ENCODE measurements around the gene MND1.

Gene MND1, protein sequence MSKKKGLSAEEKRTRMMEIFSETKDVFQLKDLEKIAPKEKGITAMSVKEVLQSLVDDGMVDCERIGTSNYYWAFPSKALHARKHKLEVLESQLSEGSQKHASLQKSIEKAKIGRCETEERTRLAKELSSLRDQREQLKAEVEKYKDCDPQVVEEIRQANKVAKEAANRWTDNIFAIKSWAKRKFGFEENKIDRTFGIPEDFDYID

DNA sequence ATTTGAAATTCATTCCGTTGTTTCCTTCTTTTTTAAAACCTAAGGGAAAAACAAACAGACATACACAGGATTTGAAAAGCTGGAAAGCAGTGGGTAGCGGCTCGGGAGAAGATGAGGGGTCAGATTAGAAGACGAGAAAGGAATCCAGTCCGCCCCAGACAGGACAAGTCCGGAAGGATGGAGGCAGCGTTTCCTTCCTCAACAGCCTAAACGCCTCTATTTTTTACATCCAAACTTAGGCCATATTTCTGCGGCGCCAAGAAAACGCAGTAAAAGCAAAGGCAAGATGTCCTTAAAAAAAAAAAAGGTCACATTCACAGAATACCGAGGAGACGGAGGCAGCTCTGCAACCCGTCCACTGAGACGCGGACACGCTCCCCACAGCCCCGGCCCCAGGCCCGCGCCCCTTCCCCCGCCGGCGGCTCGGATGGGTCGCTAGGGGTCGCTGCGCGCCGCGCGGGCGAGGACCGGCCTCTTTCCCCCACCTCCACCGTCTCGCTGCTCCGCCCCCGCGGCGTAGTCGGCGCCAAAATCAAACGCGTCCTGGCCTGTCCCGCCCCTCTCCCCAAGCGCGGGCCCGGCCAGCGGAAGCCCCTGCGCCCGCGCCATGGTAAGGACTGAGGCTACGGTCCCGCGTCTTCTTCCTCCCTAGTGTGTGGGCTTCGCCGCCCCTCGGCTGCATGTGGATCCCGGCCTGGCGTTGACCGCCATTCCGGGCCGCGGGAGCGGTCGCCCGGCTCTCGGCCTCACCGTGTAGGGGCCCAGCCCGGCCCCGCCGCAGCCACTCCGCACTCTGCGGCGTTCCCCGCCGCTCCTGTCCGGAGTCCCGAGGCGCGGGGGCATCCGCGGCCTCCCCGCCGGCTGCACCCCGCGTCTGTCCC lies at the start of gene MND1:
TSS of gene MND1 (plus strand) at position 558 of the 881 bp plus-strand sequence. CDS start at position 608, 50 bp downstream.
- CTCF ChIA-PET, result interaction anchor here (0.5 to 1.7 kb wide), 7 partner anchors 23 to 406 kb away, joined by 3 to 9 read pairs (median 3); no protein-coding TSS in a partner anchor
- H3K27ac ChIP-seq, result peak within 1 kb of the TSS; percentile 89
- POLR2A ChIA-PET (ENCODE audit: low non-redundant PET), result no interaction called here

DNA sequence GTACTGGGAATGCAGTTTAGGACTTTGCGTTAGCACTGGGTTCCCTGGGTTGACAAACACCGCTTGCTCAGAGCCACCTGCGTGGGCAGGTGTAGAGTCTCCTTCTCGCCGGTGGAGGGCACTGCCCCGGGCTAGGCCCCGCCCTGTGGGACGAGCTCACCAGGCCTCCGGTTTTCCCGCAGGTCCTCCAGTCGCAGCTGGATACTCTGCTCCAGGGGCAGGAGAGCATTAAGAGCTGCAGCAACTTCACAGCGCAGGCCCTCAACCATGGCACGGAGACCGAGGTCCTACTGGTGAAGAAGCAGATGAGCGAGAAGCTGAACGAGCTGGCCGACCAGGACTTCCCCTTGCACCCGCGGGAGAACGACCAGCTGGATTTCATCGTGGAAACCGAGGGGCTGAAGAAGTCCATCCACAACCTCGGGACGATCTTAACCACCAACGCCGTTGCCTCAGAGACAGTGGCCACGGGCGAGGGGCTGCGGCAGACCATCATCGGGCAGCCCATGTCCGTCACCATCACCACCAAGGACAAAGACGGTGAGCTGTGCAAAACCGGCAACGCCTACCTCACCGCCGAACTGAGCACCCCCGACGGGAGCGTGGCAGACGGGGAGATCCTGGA lies 49.2 kb upstream of the MND1 start:
- peak; percentile 12 for DNase-seq (ENCODE audit: low spot score)
- ChIA-PET POLR2A (ENCODE audit: low non-redundant PET) (no interaction called here), CTCF (interaction anchor here (0.7 to 0.8 kb wide), 2 partner anchors 10 to 142 kb away, joined by 3 to 4 read pairs; no protein-coding TSS in a partner anchor)
- TF ChIP-seq, protein P1, sequence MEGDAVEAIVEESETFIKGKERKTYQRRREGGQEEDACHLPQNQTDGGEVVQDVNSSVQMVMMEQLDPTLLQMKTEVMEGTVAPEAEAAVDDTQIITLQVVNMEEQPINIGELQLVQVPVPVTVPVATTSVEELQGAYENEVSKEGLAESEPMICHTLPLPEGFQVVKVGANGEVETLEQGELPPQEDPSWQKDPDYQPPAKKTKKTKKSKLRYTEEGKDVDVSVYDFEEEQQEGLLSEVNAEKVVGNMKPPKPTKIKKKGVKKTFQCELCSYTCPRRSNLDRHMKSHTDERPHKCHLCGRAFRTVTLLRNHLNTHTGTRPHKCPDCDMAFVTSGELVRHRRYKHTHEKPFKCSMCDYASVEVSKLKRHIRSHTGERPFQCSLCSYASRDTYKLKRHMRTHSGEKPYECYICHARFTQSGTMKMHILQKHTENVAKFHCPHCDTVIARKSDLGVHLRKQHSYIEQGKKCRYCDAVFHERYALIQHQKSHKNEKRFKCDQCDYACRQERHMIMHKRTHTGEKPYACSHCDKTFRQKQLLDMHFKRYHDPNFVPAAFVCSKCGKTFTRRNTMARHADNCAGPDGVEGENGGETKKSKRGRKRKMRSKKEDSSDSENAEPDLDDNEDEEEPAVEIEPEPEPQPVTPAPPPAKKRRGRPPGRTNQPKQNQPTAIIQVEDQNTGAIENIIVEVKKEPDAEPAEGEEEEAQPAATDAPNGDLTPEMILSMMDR (conservative IDR thresholded peaks at IDR 0.05; ENCODE audit: low read depth), result no peak
- H3K27ac ChIP-seq, result peak overlapping the region; percentile 53; the same call in 1 of the 2 replicates

More for the DNA sequence above, at the start of gene MND1:
- DNase-seq (ENCODE audit: low spot score), result peak; percentile 90
- TF ChIP-seq, protein P1 (conservative IDR thresholded peaks at IDR 0.05; ENCODE audit: low read depth), result peak; percentile 97

DNA sequence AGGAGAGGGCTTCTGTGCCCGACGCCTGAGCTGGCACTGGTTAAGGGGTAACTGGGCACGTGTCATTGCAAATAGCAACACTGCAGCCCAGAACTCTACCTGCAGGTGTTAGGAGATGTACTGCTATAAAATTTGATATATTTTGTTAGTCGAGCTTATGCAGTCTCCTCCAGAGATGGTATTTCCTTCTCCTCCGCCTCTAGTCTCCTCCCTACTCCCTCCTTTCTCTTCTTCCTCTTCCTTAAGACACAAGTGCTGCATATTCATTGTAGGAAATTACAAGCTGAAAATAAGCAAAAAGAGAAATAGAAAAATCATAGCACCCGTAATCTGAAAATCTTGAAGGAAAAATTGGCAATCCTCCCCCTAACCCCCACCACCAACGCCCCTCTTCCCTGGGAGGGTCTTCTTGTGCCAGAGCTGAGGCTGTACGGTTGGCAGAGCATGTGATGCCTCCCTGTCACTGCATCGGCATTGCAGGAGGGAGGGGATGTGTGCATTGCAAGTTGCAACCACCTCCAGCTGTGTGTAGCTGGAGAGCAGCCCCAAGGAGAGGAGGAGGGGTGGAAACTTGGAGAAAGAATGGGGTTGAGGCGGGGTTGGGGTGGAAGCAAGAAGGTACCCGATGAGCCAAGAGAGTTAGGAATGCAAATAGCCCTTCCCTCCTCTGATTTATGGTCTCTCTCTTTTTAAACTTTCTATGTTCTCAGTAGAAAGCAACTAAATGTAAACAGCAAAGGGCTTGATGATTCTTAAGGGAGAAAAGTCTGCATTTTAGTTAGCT lies 48.3 kb upstream of the MND1 start:
- ChIA-PET POLR2A (ENCODE audit: low non-redundant PET) (no interaction called here), CTCF (interaction anchor here (1.4 kb wide), 1 partner anchor 153 kb away, joined by 3 read pairs; no protein-coding TSS in a partner anchor)
- DNase-seq (ENCODE audit: low spot score), result peak; percentile 36
- TF ChIP-seq, protein P1 (conservative IDR thresholded peaks at IDR 0.05; ENCODE audit: low read depth), result no peak
- peak overlapping the region; percentile 53 for H3K27ac ChIP-seq

DNA sequence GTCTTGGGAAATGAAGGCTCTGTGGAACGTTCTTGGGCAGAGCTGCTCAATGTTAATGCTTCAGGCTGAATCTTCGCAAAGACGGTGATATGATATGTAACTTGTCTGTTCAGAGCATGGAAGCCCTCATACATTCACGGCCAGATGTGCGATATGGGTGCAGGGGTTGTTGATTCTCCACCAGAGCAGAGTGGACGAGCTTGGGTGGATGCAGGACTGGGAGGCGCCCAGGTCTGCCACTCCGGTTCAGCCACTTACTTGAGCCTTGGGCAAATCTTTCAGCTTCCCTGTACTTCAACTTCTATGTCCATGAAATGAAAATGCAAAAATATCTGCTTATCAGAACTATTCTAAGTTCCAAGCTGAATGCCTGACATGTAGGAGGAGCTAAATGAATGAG lies 47.4 kb upstream of the MND1 start:
- ChIA-PET CTCF (interaction anchor here (1.4 kb wide), 1 partner anchor 154 kb away, joined by 3 read pairs; no protein-coding TSS in a partner anchor), POLR2A (ENCODE audit: low non-redundant PET) (no interaction called here)
- no peak overlapping the region for H3K27ac ChIP-seq
- DNase-seq (ENCODE audit: low spot score), result no peak
- TF ChIP-seq, protein P1 (conservative IDR thresholded peaks at IDR 0.05; ENCODE audit: low read depth), result no peak

DNA sequence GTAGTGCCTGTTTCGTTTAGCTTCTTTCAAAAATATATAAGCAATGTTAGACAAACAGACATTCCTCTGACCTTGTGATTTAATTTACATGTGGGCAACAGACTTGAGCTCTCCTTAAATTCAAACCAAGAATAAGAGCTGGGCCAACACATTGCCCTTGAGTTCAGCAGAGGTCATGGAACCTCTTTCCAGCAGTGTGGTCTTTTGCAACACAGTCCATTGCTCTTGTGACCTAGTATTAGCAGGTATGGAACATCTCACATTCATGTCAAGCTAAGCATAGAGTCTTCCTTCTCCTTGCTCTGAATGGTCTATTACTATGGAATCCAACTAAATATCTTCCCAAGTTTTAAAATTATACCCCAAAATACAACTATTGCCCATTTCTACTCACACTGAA lies 33.7 kb upstream of the MND1 start:
- ChIA-PET POLR2A (ENCODE audit: low non-redundant PET) (no interaction called here), CTCF (interaction anchor here (0.6 to 1.1 kb wide), 2 partner anchors 114 to 168 kb away, joined by 3 to 6 read pairs; no protein-coding TSS in a partner anchor)
- H3K27ac ChIP-seq, result no peak overlapping the region
- TF ChIP-seq, protein P1 (conservative IDR thresholded peaks at IDR 0.05; ENCODE audit: low read depth), result no peak
- DNase-seq (ENCODE audit: low spot score), result no peak

All from RWPE1 (cell line).